Astrocyte (in vitro differentiated cells and primary cell): ENCODE data around the gene SHROOM3.

Experiments used
- EZH2 ChIP-seq: IDR thresholded peaks from 2 replicates; pipeline ENCODE4 v1.6.1; 2012; ENCODE audit warnings: mild to moderate bottlenecking, low read length, inconsistent platforms; ENCODE audit not compliant: insufficient read depth
- TF ChIP-seq, protein P1 (sequence below): IDR thresholded peaks from 2 replicates; pipeline ENCODE4 v1.5.1; 2011; ENCODE audit warnings: low read depth, mild to moderate bottlenecking, inconsistent platforms, low read length, moderate library complexity; ENCODE audit not compliant: insufficient read depth

DNA sequence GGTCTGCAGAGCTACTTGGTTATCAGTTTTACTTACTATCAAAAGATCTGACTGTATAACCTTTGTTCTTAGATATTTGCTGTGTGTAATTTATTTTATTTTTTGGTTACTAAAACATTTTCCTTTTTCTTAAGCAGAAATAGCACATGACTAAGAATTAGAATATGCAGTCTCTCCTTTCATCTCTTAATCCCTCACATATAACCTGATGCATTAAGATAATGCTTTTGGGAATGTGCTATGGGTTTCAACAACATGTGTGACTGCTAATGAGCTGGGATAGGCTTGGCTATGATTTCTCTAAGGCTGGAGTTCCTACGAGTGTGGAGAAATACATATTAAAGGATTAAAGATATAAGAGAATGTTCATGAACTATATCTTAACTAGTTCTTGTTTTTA is 41.5 kb downstream of the SHROOM3 start:
- TF ChIP-seq, protein P1, sequence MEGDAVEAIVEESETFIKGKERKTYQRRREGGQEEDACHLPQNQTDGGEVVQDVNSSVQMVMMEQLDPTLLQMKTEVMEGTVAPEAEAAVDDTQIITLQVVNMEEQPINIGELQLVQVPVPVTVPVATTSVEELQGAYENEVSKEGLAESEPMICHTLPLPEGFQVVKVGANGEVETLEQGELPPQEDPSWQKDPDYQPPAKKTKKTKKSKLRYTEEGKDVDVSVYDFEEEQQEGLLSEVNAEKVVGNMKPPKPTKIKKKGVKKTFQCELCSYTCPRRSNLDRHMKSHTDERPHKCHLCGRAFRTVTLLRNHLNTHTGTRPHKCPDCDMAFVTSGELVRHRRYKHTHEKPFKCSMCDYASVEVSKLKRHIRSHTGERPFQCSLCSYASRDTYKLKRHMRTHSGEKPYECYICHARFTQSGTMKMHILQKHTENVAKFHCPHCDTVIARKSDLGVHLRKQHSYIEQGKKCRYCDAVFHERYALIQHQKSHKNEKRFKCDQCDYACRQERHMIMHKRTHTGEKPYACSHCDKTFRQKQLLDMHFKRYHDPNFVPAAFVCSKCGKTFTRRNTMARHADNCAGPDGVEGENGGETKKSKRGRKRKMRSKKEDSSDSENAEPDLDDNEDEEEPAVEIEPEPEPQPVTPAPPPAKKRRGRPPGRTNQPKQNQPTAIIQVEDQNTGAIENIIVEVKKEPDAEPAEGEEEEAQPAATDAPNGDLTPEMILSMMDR = no peak
- no peak for TF ChIP-seq EZH2
